Activated B cell treated with CpG ODN at 0.5 μM for 24 hours (primary cell): ENCODE measurements around the gene UNC13B. TPM values are rescaled to one million over a fixed set of nuclear protein-coding genes. Genes with fewer than 3 reads are reported as not detected.

Experiments
- ATAC-seq: fragments of 200-7000 bp; cut with Tn5 transposase; one replicate; pipeline ENCODE4 v1.10.0; 2021; ENCODE audit warnings: low read depth, mild to moderate bottlenecking, moderate library complexity
- CTCF ChIA-PET: fragments of 350-600 bp; sonication (Branson Sonifier 250); formaldehyde crosslinking; loops from one replicate; lab custom pipeline; 2021; ENCODE audit warnings: antibody characterized with exemption; lab: Charles Lee
- POLR2A ChIA-PET: fragments of 350-600 bp; sonication (Branson Sonifier 250); formaldehyde crosslinking; loops from one replicate; lab custom pipeline; 2021; ENCODE audit warnings: antibody characterized with exemption; lab: Charles Lee
- DNase-seq: peaks from one replicate; pipeline ENCODE4 v3.0.0; 2022
- H3K27ac Mint-ChIP-seq: one replicate; pipeline ENCODE4 v1.8.0; 2020; ENCODE audit warnings: mixed read lengths
- H3K27me3 Mint-ChIP-seq: one replicate; pipeline ENCODE4 v1.8.0; 2021; ENCODE audit warnings: mixed read lengths
- H3K36me3 Mint-ChIP-seq: one replicate; pipeline ENCODE4 v1.8.0; 2021; ENCODE audit warnings: low read depth, mixed read lengths
- H3K4me1 Mint-ChIP-seq: one replicate; pipeline ENCODE4 v1.8.0; 2021; ENCODE audit warnings: mixed read lengths
- H3K4me3 Mint-ChIP-seq: one replicate; pipeline ENCODE4 v1.8.0; 2020; ENCODE audit warnings: mild to moderate bottlenecking, mixed read lengths
- H3K9me3 Mint-ChIP-seq: one replicate; pipeline ENCODE4 v1.8.0; 2020; ENCODE audit warnings: mixed read lengths
- intact Hi-C: fragments of 100-400 bp; cut with micrococcal nuclease; formaldehyde crosslinking; loops from one replicate; pipeline ENCODE4 v1.15.1; 2024
- total RNA-seq: library from RNA; stranded (reverse); gene quantifications from 2 replicates; pipeline ENCODE4 v1.2.3, GENCODE V29; 2022
- TF ChIP-seq, protein P1 (sequence below): fragments of 200-600 bp; IDR thresholded peaks from one replicate; pipeline ENCODE4 v1.8.0; 2022; ENCODE audit warnings: antibody characterized with exemption, mild to moderate bottlenecking

The UNC13B gene
- total RNA-seq, 1 donor from 2014 or later = 0.53 TPM

GRCh38 chr9:35115680-35116538, 45.9 kb upstream of the UNC13B start, which contains the start of gene ATOSB:
Gene ATOSB, minus strand, starts transcription at chr9:35115862. Its CDS starts 7,588 bp downstream, at chr9:35108274.
- H3K4me1 Mint-ChIP-seq = peaks cover 54% of the 10 kb centered on the region
- DNase-seq (peak; percentile 90), ATAC-seq (peak; percentile 64)
- intact Hi-C loops = loop anchor here (1.0 to 10.0 kb wide), 18 partner anchors 13 to 1641 kb away; partner anchors contain the start of genes CREB3, DNAJB5, FAM221B and NOL6
- peak within 1 kb of the TSS; percentile 94 for H3K27ac Mint-ChIP-seq
- H3K9me3 Mint-ChIP-seq = no peaks in the 10 kb centered on the region
- ChIA-PET CTCF (interaction anchor here (1.0 to 6.8 kb wide), 4 partner anchors 20 to 361 kb away, joined by 3 to 37 read pairs (median 14); partner anchors contain the start of gene PIGO), POLR2A (interaction anchor here (0.6 to 3.9 kb wide), 9 partner anchors 13 to 581 kb away, joined by 3 to 47 read pairs (median 4); partner anchors contain the start of genes FANCG, PIGO, STOML2 and VCP)
- TF ChIP-seq, protein P1, sequence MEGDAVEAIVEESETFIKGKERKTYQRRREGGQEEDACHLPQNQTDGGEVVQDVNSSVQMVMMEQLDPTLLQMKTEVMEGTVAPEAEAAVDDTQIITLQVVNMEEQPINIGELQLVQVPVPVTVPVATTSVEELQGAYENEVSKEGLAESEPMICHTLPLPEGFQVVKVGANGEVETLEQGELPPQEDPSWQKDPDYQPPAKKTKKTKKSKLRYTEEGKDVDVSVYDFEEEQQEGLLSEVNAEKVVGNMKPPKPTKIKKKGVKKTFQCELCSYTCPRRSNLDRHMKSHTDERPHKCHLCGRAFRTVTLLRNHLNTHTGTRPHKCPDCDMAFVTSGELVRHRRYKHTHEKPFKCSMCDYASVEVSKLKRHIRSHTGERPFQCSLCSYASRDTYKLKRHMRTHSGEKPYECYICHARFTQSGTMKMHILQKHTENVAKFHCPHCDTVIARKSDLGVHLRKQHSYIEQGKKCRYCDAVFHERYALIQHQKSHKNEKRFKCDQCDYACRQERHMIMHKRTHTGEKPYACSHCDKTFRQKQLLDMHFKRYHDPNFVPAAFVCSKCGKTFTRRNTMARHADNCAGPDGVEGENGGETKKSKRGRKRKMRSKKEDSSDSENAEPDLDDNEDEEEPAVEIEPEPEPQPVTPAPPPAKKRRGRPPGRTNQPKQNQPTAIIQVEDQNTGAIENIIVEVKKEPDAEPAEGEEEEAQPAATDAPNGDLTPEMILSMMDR = no peak
- H3K36me3 Mint-ChIP-seq = no peaks in the 10 kb centered on the region
- H3K27me3 Mint-ChIP-seq = no peaks in the 10 kb centered on the region
- H3K4me3 Mint-ChIP-seq = peak within 1 kb of the TSS; percentile 96

GRCh38 chr9:35116539-35116897, 45.3 kb upstream of the UNC13B start:
- no peaks in the 10 kb centered on the region for H3K36me3 Mint-ChIP-seq

GRCh38 chr9:35116898-35117551, 44.8 kb upstream of the UNC13B start:
- ChIA-PET CTCF (interaction anchor here (0.6 to 6.8 kb wide), 15 partner anchors 36 to 483 kb away, joined by 3 to 37 read pairs (median 5); partner anchors contain the start of gene UNC13B), POLR2A (interaction anchor here (0.8 to 3.9 kb wide), 4 partner anchors 14 to 487 kb away, joined by 3 to 47 read pairs (median 24); partner anchors contain the start of genes PIGO, STOML2 and VCP)
- TF ChIP-seq, protein P1 = peak; percentile 71
- intact Hi-C loops = loop anchor here (1.0 to 10.0 kb wide), 17 partner anchors 14 to 1642 kb away; partner anchors contain the start of genes DNAJB5, FAM221B, NOL6 and PIGO
- Mint-ChIP-seq H3K36me3 (no peaks in the 10 kb centered on the region), H3K27ac (peak overlapping the region; percentile 94), H3K27me3 (no peaks in the 10 kb centered on the region), H3K4me1 (peaks cover 43% of the 10 kb centered on the region), H3K9me3 (no peaks in the 10 kb centered on the region), H3K4me3 (peak overlapping the region; percentile 96)
- ATAC-seq (peak; percentile 62), DNase-seq (peak; percentile 60)

More at GRCh38 chr9:35116539-35116897, 45.3 kb upstream of the UNC13B start:
- ATAC-seq = no peak
- Mint-ChIP-seq H3K9me3 (no peaks in the 10 kb centered on the region), H3K27me3 (no peaks in the 10 kb centered on the region), H3K4me3 (peak overlapping the region; percentile 96), H3K27ac (peak overlapping the region; percentile 94), H3K4me1 (peaks cover 48% of the 10 kb centered on the region)
- intact Hi-C loops = loop anchor here (1.0 to 10.0 kb wide), 17 partner anchors 13 to 1642 kb away; partner anchors contain the start of genes DNAJB5, FAM221B, NOL6 and PIGO
- ChIA-PET CTCF (interaction anchor here (0.6 to 6.8 kb wide), 13 partner anchors 35 to 483 kb away, joined by 3 to 37 read pairs (median 5); partner anchors contain the start of gene UNC13B), POLR2A (interaction anchor here (1.0 to 3.9 kb wide), 4 partner anchors 14 to 217 kb away, joined by 4 to 47 read pairs (median 24); partner anchors contain the start of genes PIGO, STOML2 and VCP)
- TF ChIP-seq, protein P1 = no peak
- no peak for DNase-seq

GRCh38 chr9:35134920-35135319, 26.9 kb upstream of the UNC13B start:
- ATAC-seq (no peak), DNase-seq (no peak)
- Mint-ChIP-seq H3K27me3 (peaks cover 8% of the 10 kb centered on the region), H3K27ac (no peak overlapping the region), H3K9me3 (peaks cover 3% of the 10 kb centered on the region), H3K4me1 (no peaks in the 10 kb centered on the region), H3K36me3 (no peaks in the 10 kb centered on the region), H3K4me3 (no peak overlapping the region)
- TF ChIP-seq, protein P1 = no peak
- ChIA-PET POLR2A (no interaction called here), CTCF (no interaction called here)
- intact Hi-C loops = no loop called here
